ENCODE data around the gene NAV2. TPM values are rescaled to one million over a fixed set of nuclear protein-coding genes. Genes with fewer than 3 reads are reported as not detected.

Gene NAV2
- total and polyA plus RNA-seq, 5 experiments from 2014 or later: 0.06 to 4.2 (median 1.1) TPM; not detected in 1

- no peak overlapping the region for H3K27ac Mint-ChIP-seq
- H3K36me3 Mint-ChIP-seq: no peaks in the 10 kb centered on the region
- ATAC-seq (no peak), DNase-seq (no peak)
- H3K9me3 Mint-ChIP-seq: no peaks in the 10 kb centered on the region
- H3K27me3 Mint-ChIP-seq: peaks cover 0 to 3% (median 2%) of the 10 kb centered on the region in 5 donors
- no peaks in the 10 kb centered on the region for H3K4me1 Mint-ChIP-seq
- POLR2A ChIA-PET: no interaction called here
- no peak overlapping the region for H3K4me3 Mint-ChIP-seq
Observed at GRCh38 chr11:20007386-20007785, 294.7 kb downstream of the NAV2 start.

DNA sequence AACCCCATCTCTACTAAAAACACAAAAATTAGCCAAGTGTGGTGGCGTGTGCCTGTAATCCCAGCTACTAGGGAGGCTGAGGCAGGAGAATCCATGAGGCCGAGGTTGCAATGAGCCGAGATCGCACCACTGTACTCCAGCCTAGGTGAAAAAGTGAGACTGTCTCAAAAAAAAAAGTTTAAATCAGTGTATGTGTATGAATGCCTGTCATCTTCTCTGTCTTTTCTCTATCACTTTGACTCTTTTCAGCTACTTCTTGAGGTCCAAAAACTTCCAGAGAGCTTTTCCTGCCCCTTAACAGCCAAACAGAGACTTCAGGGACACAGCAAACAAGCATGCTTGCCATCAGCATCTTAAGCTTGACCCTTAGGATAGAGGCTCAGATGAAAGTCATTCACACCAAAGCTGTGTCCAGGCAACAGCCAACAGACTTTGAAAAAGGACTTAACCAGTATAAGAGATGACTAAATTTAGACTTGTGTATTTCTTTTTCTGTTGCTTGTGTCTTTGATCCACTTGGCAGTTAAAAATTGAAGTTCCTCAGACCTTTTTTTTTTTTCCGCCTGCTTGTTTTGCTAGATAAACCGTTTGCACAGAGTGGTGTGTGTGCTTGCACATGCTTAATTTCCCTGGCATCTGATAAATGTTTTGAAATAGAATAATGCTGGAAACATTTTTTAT is 295.7 kb downstream of the NAV2 start:
- POLR2A ChIA-PET: no interaction called here
- Mint-ChIP-seq H3K27me3 (peaks cover 0 to 3% (median 2%) of the 10 kb centered on the region in 5 donors), H3K27ac (no peak overlapping the region), H3K4me1 (no peaks in the 10 kb centered on the region), H3K4me3 (no peak overlapping the region), H3K36me3 (no peaks in the 10 kb centered on the region), H3K9me3 (no peaks in the 10 kb centered on the region)
- no peak for DNase-seq
- no peak for ATAC-seq

- H3K4me3 Mint-ChIP-seq: no peak overlapping the region
- no peak for DNase-seq
- H3K9me3 Mint-ChIP-seq: no peaks in the 10 kb centered on the region
- ATAC-seq: no peak
- H3K4me1 Mint-ChIP-seq: no peaks in the 10 kb centered on the region
- no peaks in the 10 kb centered on the region for H3K36me3 Mint-ChIP-seq
- peaks cover 4 to 10% (median 4%) of the 10 kb centered on the region in 5 donors for H3K27me3 Mint-ChIP-seq
- no peak overlapping the region for H3K27ac Mint-ChIP-seq
- POLR2A ChIA-PET: no interaction called here
Observed at GRCh38 chr11:20008871-20009644, 296.4 kb downstream of the NAV2 start.

- Mint-ChIP-seq H3K27ac (no peak overlapping the region), H3K9me3 (no peaks in the 10 kb centered on the region), H3K4me1 (no peaks in the 10 kb centered on the region), H3K36me3 (no peaks in the 10 kb centered on the region), H3K4me3 (no peak overlapping the region), H3K27me3 (peaks cover 6 to 14% (median 7%) of the 10 kb centered on the region in 5 donors)
- POLR2A ChIA-PET: no interaction called here
- no peak for ATAC-seq
- no peak for DNase-seq
Observed at GRCh38 chr11:20010156-20010850, 297.7 kb downstream of the NAV2 start.

DNA sequence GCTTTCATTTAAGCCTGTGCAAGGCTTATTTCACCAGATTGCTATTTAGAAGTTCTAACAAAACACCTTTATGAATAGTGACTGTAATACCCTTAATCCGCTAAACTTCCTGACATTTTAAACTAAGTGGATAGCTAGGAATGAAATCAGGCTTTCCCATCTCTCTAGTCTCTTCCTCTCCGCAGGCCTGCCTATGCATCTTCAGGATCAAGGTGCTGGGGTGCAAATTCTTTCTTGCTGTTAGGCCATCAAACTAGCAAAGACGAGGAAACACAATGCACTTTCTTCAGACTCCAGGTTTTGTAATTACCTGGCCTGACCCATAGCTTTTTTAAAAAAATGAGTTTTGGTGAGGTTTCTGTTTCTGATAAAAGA is 298.2 kb downstream of the NAV2 start:
- ATAC-seq: no peak
- Mint-ChIP-seq H3K4me3 (no peak overlapping the region), H3K36me3 (no peaks in the 10 kb centered on the region), H3K27me3 (peaks cover 7 to 19% (median 8%) of the 10 kb centered on the region in 5 donors), H3K4me1 (no peaks in the 10 kb centered on the region), H3K27ac (no peak overlapping the region), H3K9me3 (no peaks in the 10 kb centered on the region)
- DNase-seq: no peak
- POLR2A ChIA-PET: no interaction called here

GRCh38 chr11:20011307-20011951 is 298.8 kb downstream of the NAV2 start:
- H3K4me1 Mint-ChIP-seq: no peaks in the 10 kb centered on the region
- ATAC-seq: no peak
- H3K4me3 Mint-ChIP-seq: no peak overlapping the region
- POLR2A ChIA-PET: no interaction called here
- peaks cover 7 to 23% (median 11%) of the 10 kb centered on the region in 5 donors for H3K27me3 Mint-ChIP-seq
- H3K27ac Mint-ChIP-seq: no peak overlapping the region
- no peak for DNase-seq
- no peaks in the 10 kb centered on the region for H3K36me3 Mint-ChIP-seq
- no peaks in the 10 kb centered on the region for H3K9me3 Mint-ChIP-seq

DNA sequence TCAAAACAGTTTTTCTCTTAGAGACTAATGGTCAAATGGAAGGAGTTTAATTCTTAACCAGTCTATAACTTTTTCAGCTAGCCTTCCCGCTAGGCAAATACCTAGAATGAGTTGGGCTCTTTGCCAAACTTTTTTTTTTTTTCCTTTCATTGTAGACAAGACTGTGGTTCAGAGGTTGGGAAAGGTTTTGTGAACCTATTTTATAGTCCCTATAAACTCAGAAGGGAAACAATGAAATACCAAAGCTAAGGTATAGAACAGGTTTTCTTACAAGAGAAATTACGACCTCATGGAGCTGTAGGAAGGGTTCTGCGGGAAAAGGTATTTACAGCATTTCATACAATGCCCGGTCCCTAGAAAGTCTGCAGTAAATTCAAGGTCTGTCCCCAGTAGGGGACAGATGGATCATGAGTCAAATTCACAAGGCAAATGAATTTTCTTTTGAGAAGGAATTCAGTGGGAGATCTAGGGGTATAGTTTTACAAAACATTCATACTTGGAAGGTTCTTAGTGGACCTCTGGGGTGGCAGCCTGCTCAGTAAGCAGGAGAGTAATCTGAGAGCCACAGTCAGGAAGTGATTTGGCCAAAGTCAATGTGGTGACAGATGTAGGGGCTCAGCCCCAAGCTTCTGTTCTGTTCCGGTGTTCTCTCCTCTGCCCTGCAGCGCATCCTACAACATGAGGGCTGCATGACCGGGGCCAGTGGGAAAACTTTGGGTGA is 300.9 kb downstream of the NAV2 start:
- Mint-ChIP-seq H3K27ac (no peak overlapping the region), H3K9me3 (peaks cover 0 to 2% (median 0%) of the 10 kb centered on the region in 9 donors), H3K27me3 (peaks cover 11 to 23% (median 15%) of the 10 kb centered on the region in 5 donors), H3K4me3 (no peak overlapping the region), H3K36me3 (no peaks in the 10 kb centered on the region), H3K4me1 (no peaks in the 10 kb centered on the region)
- POLR2A ChIA-PET: no interaction called here
- no peak for DNase-seq
- ATAC-seq: no peak

GRCh38 chr11:20014067-20014402 is 301.4 kb downstream of the NAV2 start:
- H3K27ac Mint-ChIP-seq: no peak overlapping the region
- peaks cover 11 to 23% (median 15%) of the 10 kb centered on the region in 5 donors for H3K27me3 Mint-ChIP-seq
- POLR2A ChIA-PET: no interaction called here
- H3K4me3 Mint-ChIP-seq: no peak overlapping the region
- no peak for ATAC-seq
- no peaks in the 10 kb centered on the region for H3K4me1 Mint-ChIP-seq
- H3K9me3 Mint-ChIP-seq: peaks cover 0 to 2% (median 0%) of the 10 kb centered on the region in 9 donors
- no peaks in the 10 kb centered on the region for H3K36me3 Mint-ChIP-seq
- no peak for DNase-seq

DNA sequence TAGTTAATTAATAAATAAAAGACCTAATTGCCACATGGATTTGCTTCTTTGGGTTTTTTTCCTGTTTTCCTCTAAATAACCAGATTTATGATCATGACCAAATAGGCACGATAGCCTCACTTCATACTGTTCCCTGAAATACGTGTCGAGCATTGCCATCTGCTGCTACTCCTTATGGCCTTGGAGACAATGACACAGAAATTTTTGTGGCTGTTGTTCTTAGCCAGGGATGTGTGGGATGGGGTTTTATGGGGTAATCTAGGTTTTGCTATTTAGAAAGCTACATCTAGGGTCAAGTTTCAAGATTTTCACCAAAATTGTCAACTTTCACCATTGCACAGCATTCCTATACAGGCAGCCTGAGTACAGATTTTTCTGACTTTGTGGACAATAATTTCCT is 302.5 kb downstream of the NAV2 start:
- H3K4me3 Mint-ChIP-seq: no peak overlapping the region
- no peaks in the 10 kb centered on the region for H3K4me1 Mint-ChIP-seq
- POLR2A ChIA-PET: no interaction called here
- H3K27ac Mint-ChIP-seq: no peak overlapping the region
- ATAC-seq (no peak), DNase-seq (no peak)
- no peaks in the 10 kb centered on the region for H3K36me3 Mint-ChIP-seq
- H3K27me3 Mint-ChIP-seq: peaks cover 11 to 23% (median 15%) of the 10 kb centered on the region in 5 donors
- peaks cover 0 to 2% (median 0%) of the 10 kb centered on the region in 9 donors for H3K9me3 Mint-ChIP-seq

DNA sequence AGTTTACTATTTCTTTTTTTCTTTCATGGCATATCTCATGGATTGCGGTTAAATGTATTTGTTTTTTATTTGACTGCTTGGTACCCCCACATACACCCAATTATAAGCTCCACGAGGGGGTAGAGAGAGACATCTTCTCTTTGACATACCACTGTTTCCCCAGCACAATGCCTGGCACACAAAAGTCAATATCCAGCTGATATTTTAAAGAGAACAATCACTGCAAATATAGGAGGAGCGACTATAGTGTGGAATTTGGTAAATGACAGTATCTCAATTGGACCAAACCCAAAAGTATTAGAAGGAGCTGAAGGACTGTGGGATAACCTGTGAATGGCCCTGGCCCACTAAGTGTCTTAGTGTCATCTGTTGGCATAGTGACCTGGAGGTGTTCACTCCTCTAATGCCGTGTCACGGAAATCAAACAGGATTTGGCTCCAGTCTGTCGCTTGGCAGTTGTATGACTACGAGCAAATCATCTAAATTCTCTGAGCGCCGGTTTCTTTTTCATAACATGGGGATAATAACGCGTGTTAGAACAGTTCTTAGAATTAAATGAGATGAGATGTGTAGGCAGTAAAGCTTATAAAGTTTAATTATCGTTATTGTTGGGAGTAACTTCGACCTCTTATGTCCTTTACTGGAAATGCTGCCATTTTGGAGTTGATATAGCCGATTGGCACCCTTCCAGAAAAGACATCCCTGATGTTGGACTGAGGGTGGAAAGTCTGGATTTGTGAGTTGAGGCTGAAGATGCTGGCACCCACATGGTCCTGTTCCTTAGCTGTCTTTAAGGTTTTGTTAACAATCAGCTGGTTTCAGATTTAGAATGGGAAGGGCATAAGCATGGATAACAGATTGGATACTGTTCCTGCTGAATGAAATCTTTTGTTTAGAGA is 303.1 kb downstream of the NAV2 start:
- POLR2A ChIA-PET: no interaction called here
- no peak overlapping the region for H3K4me3 Mint-ChIP-seq
- ATAC-seq: no peak

GRCh38 chr11:20016526-20016925 is 303.9 kb downstream of the NAV2 start:
- Mint-ChIP-seq H3K36me3 (no peaks in the 10 kb centered on the region), H3K27ac (no peak overlapping the region), H3K4me3 (no peak overlapping the region), H3K4me1 (no peaks in the 10 kb centered on the region), H3K9me3 (peaks cover 0 to 2% (median 0%) of the 10 kb centered on the region in 9 donors), H3K27me3 (peaks cover 11 to 23% (median 15%) of the 10 kb centered on the region in 5 donors)
- no peak for ATAC-seq
- POLR2A ChIA-PET: no interaction called here
- DNase-seq: no peak

More for the DNA sequence above, 303.1 kb downstream of the NAV2 start:
- no peak for DNase-seq
- Mint-ChIP-seq H3K27ac (no peak overlapping the region), H3K9me3 (peaks cover 0 to 2% (median 0%) of the 10 kb centered on the region in 9 donors), H3K36me3 (no peaks in the 10 kb centered on the region), H3K27me3 (peaks cover 11 to 23% (median 15%) of the 10 kb centered on the region in 5 donors), H3K4me1 (no peaks in the 10 kb centered on the region)

- POLR2A ChIA-PET: no interaction called here
- no peak overlapping the region for H3K27ac Mint-ChIP-seq
- peaks cover 11 to 23% (median 12%) of the 10 kb centered on the region in 5 donors for H3K27me3 Mint-ChIP-seq
- no peaks in the 10 kb centered on the region for H3K4me1 Mint-ChIP-seq
- no peak overlapping the region for H3K4me3 Mint-ChIP-seq
- DNase-seq (no peak), ATAC-seq (no peak)
- peaks cover 0 to 2% (median 0%) of the 10 kb centered on the region in 9 donors for H3K9me3 Mint-ChIP-seq
- H3K36me3 Mint-ChIP-seq: no peaks in the 10 kb centered on the region
Observed at GRCh38 chr11:20017320-20017719, 304.7 kb downstream of the NAV2 start.
